Esophagus mucosa (tissue), 1 donor: Measurements from ENCODE around the gene XIAP. TPM values are rescaled to one million over a fixed set of nuclear protein-coding genes. Genes with fewer than 3 reads are reported as not detected.
A peak's percentile ranks its signal among the peaks of the same experiment; 100 is the strongest.
"Not testable (repeated sequence)": the region's sequence is repeated elsewhere in the genome, so short reads cannot be mapped to it uniquely, and the experiment has no call there.

Source experiments
- ATAC-seq: fragments of 200-7000 bp; cut with Tn5 transposase; one replicate; pipeline ENCODE4 v1.9.1; 2020
- total RNA-seq: library from RNA; stranded (reverse); gene quantifications from one replicate; pipeline ENCODE4 v1.2.4, GENCODE V29; 2023
- donor health status: DM: yes; HTN: yes; CAD: no.

The XIAP gene
- 45.2 TPM for total RNA-seq

DNA sequence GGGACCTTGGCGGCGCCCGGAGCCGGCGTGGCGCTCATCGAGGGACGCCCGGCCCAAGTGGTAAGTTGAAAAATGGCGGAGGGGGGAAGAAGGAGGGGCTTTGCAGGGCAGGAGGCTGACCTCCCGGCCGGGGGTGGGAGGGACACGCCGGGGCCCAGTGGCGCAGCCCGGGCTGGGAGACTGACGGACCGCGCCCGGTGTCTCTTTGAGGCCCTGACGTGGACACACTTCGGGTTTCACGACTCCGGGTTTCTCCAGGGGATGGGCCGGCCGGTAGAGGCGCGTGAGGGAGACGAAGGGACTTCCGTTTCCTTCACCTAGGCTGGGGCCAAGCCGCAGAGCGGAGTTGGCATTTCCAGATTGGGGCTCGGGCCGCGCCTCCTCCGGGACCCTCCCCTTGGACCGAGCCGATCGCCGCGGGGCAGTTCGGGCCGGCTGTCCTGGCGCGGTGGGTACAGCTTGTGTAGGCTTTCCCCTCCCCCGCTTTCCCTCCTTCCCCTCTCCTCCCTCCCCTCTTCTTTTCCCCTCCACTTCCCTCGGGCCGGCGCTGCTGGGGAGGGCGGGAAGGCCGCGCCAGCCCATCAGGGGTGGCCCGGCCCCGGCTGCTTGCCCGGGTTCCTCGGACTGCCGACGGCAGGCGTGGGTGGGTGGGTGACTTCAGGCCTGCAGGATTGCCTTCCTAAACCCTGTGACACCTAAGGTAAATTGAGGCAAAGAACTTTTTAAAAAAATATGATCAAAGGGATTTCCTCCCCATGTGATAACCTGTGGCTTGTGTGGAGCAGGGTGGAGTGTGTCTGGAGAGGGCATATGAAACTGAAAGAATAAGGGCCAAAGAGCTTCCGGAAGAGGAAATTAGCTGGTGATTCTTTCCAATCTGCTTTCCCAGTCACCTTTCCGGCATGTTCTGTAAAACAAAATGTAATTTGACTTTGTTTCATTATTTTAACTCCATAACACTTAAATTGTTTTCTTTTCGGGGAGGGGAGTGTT, at the start of gene XIAP:
XIAP (plus strand) TSS at position 208 of the 993 bp plus-strand sequence. CDS start 25,610 bp downstream, outside the sequence.
- peak; percentile 96 for ATAC-seq

DNA sequence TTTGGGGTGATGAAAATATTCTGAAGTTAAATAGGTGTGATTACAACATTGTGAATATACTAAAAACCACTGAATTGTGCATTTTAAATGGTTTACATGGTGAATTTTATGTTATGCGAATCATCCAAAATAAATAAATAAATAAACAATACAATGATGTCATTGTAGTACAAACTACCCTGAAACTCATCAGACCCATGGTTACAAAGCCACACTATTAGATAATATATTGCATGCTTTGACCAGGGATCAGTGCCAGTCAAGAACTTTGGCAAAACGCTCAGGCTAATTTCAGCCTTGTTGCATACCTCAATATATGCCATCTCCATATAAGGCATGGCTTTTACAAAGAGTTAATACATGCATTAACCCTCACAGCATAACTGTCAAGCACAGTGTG, 45.5 kb upstream of the XIAP start:
- no peak for ATAC-seq

DNA sequence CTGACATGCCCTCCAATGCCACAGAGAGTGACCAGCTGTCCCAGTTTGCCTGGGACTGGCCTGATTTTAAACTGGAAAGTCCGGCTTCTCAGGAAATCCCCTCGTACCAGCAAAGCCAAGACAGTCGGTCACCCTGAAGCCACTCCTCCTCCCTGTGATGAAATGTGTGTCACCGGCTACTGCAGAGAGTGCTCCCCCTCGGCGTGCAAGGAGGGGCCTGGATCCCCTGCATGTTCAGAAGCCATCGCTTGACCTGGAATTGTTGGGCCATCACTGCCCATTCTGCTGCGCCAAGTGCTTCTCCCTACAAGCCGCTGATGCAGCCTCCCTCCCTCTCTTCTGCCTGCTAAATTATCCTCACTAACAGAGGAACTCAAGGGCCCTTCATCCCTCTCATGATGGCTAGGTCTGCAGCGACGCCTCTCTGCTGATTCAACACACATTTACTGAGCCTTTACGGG, 44.9 kb upstream of the XIAP start:
- peak; percentile 35 for ATAC-seq

DNA sequence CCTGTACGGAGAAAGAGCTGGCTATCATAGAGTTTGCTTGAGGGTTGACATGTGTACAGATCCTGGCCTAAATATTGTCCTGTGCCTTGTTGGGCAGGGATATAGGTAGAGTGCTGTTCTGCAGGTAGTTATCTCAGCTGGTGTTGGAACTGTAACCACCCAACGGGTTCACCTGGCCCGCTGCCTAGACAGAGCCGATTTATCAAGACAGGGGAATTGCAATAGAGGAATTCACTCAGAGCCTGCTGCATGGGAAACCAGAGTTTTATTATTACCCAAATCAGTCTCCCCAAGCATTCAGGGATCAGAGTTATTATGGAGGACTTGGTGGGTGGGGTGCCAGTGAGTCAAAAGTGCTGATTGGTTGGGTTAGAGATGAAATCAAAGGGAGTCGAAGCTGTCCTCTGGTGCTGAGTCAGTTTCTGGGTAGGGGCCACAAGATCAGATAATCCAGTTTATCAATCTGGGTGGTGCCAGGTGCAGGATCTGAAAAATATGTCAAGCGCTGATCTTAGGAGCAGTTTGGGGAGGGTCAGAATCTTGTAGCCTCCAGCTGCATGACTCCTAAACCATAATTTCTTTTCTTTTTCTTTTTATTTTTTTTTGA, 42.5 kb upstream of the XIAP start:
- ATAC-seq: no peak

DNA sequence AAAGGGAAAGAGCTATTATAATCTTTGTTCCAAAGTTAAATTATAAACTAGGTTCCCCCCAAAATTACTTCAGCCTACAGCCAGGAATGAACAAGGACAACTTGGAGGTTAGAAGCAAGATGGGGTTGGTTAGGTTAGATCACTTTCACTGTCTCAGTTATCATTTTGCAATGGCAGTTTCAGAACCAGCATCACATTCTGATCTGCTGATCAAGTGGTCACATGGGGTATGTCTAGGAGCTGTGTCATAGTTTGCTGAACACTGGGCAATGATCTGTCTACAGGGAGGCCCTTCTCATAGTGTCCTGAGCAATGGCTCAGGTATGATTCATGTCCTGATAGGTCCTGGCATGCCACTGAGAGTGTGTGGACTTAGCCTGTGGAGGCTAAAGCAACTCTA, 41.6 kb upstream of the XIAP start:
- ATAC-seq: peak; percentile 97

DNA sequence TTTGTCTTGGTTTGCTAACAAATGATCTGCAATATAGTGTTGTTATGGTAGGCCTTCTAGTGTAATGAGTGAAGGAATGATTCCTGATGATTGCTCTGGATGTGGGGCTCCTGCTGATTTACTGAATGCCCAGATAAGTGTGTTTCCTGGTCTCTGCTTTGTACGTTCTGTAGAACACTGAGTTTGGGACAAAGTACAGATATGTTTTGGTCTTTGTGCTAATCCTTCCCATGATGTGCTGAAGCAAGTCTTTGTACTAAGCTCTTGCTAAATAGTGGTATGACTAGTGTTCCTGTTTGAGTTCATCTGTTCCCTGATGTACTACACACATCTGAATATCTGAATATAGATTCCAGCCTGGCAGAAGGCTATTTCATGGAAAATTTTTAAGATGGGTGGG, 36.9 kb upstream of the XIAP start:
- peak; percentile 54 for ATAC-seq

DNA sequence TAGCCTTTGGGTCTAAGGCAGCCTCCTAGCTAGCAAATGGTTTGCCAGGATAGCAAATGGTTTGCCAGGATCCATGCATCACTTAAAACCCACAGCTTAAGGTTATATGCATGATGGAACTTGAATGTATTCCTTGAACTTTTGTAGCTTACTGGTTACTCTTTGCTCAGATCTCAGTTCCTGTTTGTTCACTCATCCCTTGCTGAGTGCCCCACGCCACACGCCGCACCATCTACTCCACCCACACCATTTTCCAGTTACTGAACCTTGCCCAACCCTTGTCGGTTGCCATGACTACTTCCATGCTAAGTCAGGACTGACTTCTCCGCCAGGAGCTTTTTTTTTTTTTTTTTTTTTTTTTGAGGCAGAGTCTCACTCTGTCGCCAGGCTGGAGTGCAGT, 29.5 kb upstream of the XIAP start:
- ATAC-seq: peak; percentile 98

DNA sequence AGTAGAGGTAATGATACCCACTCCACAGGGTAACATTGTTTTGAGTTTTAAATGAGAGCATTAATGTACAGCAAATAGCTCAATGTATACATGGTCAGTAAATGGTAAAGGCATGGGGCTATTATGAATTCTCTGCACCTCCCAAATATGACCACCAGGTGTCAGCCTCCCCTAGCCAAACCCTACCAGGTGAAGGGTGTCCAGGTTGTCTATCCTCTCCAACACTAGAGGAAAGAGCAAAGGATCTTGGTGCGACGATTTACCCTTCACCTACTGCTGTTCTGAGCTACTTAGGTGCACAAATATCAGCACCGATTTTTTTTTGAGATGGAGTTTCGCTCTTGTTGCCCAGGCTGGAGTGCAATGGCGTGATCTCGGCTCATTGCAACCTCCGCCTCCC, 26.5 kb upstream of the XIAP start:
- ATAC-seq: peak; percentile 74

DNA sequence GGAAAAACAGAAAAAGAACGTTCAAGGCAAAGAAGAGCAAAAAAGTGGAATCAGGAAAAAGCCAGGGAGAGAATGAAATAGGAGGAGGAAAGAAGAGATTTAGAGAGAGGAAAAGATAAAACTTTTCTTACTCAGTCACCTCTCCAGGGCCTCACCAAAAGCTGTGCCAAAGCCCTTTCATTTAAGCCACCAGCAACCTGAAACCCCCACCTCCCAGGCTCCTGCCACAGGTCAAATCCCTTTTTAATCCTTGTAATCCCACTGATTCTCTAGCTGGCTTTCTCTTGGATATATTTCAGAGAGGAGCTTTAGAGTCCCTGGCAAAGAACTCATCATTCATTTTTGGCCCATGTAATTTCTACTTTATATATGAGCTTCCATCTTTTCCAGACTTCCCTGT, 25.7 kb upstream of the XIAP start:
- no peak for ATAC-seq

DNA sequence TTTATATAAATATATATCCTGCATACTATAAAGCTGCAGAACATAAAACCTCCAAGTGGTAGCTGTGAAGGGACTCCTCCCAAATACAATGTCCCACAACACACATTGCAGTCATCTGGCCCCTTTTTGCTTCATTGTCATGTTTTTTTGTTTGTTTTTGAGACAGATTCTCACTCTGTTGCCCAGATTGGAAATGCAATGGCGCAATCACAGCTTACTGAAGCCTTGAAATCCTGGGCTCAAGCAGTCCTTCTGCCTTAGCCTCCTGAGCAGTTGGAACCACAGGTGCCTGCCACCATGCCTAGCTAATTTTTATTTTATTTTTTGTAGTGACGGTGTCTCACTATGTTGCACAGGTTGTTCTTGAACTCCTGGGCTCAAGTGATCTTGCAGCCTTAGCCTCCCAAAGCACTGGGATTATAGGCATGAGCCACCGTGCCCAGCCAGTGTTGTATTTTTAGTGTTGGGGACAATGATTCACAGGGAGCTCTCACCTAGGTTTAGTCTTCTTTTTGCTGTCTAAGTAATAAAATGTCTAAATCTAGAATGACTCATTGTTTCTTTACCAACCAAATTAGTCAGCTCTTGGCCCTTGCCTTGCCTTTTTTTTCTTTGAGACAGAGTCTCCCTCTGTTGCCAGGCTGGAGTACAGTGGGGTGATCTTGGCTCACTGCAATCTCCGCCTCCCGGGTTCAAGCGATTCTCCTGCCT, 24.0 kb upstream of the XIAP start:
- peak; percentile 92 for ATAC-seq

DNA sequence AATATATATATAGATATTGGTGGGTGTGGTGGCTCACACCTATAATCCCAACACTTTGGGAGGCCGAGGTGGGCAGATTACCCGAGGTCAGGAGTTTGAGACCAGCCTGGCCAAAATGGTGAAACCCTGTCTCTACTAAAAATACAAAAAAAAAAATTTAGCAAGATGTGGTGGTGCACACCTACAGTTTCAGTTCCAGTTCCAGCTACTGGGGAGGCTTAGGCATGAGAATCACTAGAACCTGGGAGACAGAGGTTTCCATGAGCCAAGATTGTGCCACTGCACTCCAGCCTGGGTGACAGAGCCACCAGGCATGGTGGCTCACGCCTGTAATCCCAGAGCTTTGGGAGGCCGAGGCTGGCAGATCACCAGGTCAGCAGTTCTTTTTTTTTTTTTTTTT, 14.7 kb upstream of the XIAP start:
- not testable (repeated sequence) for ATAC-seq

DNA sequence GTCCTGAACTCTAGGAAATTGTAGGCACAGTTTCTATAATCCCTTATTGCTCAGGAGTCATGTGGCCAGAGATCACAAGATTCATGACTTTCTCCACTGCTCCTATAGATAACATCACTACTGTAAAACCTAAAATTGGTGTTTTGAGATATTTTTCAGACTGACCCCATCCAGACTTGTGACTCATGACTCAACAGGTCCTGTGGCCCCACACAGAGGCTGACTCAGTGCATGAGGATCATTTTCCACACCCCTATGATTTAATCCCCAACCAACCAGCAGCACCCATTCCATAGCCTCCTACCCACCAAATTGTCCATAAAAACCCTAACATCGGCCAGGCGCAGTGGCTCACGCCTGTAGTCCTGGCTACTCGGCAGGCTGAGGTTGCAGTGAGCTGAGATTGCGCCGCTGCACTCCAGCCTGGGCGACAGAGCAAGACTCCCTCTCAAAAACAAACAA, 13.2 kb upstream of the XIAP start:
- ATAC-seq: peak; percentile 43

DNA sequence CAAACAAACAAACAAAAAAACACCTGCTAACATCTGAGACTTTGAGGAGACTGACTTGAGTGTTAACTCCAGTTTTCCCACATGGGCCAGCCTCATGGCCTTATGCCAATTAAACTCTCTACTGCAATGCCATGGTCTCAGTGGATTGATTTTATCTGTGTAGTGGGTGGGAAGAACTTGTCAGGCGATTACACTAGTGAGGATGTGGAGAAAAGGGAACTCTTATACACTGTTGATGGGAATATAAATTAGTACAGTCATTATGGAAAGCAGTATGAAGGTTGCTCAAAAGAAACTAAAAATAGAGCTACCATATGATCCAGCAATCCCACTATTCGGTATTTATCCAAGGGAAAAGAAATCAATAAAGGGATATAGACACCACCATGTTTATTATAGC, 12.8 kb upstream of the XIAP start:
- ATAC-seq: no peak

DNA sequence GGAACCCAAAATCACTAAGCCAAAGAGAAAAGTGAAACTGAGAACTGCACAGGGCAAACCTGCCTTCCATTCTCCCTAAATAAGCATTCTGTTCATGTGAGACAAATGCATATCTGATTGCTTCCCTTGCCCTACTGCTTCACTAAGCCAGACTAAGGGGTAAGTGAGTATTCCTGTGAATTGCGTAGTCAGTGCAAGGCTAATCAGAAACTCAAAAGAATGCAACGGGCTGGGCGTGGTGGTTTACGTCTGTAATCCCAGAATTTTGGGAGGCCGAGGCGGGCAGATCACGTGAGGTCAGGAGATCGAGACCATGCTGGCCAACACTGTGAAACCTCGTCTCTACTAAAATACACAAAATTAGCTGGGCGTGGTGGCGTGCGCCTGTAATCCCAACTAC, 10.8 kb upstream of the XIAP start:
- ATAC-seq: no peak

DNA sequence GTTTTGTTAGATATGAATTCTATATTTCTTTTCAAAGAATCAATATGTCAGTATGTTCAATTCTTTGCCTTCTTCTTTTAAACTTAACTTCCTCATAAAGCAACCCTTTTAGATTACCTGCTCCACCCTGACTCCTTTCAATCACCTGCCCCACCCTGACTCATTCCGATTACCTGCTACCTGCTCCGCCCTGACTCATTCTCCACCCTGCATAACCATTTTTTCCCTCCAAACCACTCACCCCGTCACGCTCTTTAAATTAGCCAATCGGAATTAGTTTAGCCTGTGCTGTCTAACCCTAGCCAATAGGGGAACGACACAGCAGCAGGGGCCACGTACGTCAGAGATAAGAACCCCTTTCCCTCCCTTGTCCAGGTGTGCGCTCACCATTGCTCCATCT, 9.9 kb upstream of the XIAP start:
- not testable (repeated sequence) for ATAC-seq

DNA sequence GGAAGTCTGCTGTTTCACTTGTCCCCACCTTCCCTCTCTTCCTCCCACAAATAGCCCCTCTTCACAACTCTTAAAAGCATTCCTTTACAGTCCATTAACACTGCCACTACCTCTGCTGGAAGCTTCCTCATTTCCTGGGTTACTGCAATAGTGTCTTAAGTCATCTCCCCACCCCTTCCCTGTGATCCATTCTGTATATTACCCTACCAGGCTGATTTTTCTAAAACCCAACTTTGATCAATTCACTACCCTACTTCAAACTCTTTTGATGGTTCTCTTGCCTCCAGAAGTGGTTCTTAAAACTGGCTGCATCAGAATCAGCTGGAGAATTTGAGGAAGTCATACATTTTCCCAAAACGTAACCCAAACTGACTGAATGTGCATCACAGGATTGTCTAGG, 8.8 kb upstream of the XIAP start:
- ATAC-seq: no peak

DNA sequence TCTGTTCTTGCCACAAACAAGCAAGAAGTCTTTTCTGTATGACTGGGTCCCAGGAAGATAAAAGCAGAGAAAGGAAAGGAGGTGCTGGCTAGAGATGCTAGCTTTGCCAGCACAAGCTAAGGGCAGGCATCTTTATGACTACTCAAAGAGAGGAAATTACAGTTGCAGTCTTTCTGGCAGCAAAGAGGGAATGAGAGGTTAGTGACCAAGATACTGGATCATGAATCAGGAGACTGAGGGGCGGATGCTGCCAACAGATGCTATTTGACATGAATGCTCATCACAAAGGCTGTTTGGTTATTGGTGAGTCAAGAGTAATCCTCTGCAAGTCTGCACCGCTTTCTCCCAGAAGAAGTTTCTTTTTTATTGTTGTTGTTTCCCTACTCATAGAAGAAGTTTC, 5.5 kb upstream of the XIAP start:
- ATAC-seq: peak; percentile 34

DNA sequence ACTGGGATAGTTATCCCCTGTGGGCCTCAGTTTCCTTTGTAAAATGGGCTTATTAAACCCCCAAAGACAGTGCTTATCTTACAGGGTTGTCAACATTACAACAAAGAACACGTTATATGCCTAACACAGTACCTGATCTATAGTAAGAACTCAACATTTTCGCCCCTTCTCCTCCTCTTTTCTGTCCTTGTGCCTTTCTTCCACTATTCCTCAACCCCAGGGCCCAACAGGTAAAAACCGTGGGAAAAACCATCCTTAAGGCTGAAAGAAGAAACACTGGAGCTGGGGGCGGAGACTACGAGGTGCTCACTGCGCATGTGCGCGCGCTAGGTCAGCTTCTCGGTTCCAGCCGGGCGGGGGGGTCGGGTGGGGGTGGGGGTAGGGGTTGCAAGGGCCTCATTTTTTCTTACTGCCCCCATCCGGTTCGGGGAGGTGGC, 426 bp upstream of the XIAP start:
- peak; percentile 63 for ATAC-seq

DNA sequence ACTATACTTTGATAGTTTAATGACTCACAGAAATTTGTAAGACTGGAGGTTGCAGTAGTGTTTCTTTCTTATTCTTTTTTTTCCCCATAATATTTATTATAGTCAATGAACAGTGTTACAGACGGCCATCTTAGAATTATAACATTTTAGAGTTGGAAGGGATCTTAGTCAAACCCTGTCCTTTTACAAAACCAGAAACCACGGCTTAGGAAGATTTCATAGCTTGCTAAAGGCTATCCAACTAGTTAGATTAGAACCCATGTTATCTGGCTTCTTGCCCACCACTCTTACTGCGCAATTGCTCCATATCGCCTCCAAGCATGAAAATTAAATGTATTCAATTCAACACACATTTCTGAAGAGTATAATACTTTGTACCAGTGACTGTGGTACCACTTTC, 1.1 kb downstream of the XIAP start:
- no peak for ATAC-seq

DNA sequence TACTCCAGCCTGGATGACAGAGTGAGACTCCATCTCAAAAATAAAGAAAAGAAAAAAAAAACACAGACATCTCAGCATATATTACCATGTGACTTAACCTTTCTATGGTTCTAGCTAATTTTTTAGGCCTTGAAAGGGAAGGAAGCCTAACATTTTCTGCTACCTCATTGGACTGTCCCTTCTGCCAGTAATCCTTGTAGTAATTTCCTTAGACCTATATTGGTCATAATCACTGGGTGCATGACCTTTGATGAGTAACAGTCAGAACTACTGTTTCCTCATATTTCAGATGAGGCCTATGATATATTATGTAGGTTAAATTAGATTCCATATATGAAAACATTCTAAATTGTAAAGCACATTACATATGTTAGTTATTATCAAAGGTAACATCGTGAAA, 9.6 kb downstream of the XIAP start:
- peak; percentile 82 for ATAC-seq

DNA sequence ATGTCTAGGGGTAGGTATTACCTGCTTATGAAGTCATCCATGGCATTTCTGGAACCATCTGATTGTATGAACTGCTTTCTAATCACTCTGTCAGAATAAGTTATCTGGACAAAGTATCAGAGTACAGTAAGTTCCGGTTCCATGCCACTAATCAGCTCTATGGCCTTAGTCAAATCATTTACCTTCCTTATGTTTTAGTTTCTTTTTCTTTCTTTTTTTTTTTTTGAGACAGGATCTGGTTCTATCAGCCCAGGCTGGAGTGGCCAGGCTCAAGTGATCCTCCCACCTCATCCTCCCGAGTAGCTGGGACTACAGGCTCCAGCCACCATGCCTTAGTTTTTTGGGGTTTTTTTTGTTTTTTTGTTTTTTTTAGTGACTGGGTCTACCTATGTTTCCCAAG, 11.5 kb downstream of the XIAP start:
- no peak for ATAC-seq

DNA sequence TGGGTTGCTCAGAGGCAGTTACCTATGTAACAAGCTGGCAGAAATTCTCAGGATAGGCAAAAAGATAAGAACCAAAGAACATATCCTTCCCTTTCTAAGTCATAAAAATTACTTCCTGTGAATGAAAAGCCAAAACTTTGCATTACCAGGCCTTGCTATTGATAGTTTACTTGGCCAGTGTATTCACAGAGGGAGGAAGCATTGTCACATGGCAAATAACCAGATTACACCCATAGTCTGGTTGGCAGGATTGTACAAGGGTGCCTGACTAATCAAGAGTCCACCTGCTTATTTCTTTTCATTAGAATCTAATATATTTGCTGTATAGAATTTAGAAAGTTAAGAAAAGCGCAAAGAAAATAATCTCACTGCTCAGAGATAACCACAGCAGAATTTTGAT, 14.1 kb downstream of the XIAP start:
- no peak for ATAC-seq

DNA sequence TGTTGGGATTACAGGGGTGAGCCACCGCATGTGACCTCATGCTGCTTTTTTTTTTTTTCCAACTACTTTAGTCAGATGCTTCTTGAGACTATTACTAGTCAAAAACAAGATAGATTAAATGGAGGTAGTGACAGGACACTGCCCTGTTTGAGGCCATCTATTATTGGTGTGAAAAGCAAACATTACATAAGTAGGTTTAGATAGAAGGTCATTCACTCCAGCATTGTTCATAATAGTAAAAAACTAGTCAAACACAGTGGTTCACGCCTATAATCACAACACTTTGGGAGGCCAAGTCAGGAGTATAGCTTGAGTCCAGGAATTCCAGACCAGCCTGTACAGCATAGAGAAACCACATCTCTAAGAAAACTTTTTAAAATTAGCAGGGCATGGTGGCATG, 16.3 kb downstream of the XIAP start:
- ATAC-seq: no peak
